Spleen (tissue), 7 donors: ENCODE data around the gene TCIRG1.

Experiments
- POLR2A ChIP-seq, 3 donors: fragments of 450-650 bp; IDR thresholded peaks; one replicate each; pipeline ENCODE4 v1.5.1; 2017; ENCODE audit warnings: antibody characterized with exemption in 3 of 3, mild to moderate bottlenecking in 1 of 3
- TF ChIP-seq, protein P1 (sequence below), 11 experiments: fragments of 200-600 bp in 7 of 11; fragments of 450-650 bp in 4 of 11; sonication (generic) in 4 of 11; IDR thresholded peaks in 8 of 11; conservative IDR thresholded peaks in 3 of 11; 1 replicate in 7 of 11; 2 replicates in 4 of 11; pipeline versions ENCODE4 v1.4.0 to v1.8.0; 2016 to 2021; ENCODE audit warnings: antibody characterized with exemption in 11 of 11, inconsistent platforms in 4 of 11, mild to moderate bottlenecking in 1 of 11
- donor health status: DM: no; HTN: no; CAD: no; lungs with moderate emphysema.
- donor health status: DM: no; HTN: no; CAD: no.
- donor health status: DM: no; HTN: no; CAD: no.

DNA sequence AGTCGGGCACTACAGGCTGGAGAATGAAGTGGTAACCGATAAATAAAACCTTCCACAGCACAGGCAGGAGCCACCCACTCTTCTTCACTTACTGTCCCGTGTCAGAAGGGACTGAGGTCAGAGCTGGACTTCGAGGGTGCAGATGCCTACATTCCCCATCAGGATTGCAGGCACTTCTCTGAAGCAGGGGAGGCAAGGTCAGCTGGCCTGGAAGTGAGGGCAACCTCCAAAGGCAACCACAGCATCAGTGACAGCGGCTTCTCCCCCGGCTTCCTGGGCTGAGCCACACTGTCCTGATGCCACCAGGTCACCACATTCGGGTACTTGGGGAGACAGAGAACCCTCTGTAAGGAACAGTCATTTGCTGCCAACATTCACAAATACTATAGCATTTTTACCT lies 22.7 kb downstream of the TCIRG1 start:
- TF ChIP-seq POLR2A (IDR thresholded peaks at IDR 0.05): no peak
- TF ChIP-seq, protein P1, sequence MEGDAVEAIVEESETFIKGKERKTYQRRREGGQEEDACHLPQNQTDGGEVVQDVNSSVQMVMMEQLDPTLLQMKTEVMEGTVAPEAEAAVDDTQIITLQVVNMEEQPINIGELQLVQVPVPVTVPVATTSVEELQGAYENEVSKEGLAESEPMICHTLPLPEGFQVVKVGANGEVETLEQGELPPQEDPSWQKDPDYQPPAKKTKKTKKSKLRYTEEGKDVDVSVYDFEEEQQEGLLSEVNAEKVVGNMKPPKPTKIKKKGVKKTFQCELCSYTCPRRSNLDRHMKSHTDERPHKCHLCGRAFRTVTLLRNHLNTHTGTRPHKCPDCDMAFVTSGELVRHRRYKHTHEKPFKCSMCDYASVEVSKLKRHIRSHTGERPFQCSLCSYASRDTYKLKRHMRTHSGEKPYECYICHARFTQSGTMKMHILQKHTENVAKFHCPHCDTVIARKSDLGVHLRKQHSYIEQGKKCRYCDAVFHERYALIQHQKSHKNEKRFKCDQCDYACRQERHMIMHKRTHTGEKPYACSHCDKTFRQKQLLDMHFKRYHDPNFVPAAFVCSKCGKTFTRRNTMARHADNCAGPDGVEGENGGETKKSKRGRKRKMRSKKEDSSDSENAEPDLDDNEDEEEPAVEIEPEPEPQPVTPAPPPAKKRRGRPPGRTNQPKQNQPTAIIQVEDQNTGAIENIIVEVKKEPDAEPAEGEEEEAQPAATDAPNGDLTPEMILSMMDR (IDR thresholded peaks at IDR 0.05 in 8 of 11, conservative IDR thresholded peaks at IDR 0.05 in 3 of 11): no peak
